Right lobe of liver (tissue), 4 donors: ENCODE measurements around the gene CFAP46.

ENCODE experiments used
- POLR2A ChIP-seq: fragments of 450-650 bp; IDR thresholded peaks from one replicate; pipeline ENCODE4 v1.6.1; 2017; ENCODE audit warnings: antibody characterized with exemption, mild to moderate bottlenecking
- TF ChIP-seq, protein P1 (sequence below), 4 donors: fragments of 200-600 bp in 3 of 4; fragments of 450-650 bp in 1 of 4; IDR thresholded peaks; one replicate each; pipeline versions ENCODE4 v1.5.1 to v1.8.0; 2016 to 2022; ENCODE audit warnings: antibody characterized with exemption in 4 of 4, mild to moderate bottlenecking in 2 of 4
- donor health status: DM: no; HTN: no; CAD: no.
- donor health status: DM: no; HTN: no; CAD: no.
- donor health status: DM: no; HTN: yes; CAD: no.

DNA sequence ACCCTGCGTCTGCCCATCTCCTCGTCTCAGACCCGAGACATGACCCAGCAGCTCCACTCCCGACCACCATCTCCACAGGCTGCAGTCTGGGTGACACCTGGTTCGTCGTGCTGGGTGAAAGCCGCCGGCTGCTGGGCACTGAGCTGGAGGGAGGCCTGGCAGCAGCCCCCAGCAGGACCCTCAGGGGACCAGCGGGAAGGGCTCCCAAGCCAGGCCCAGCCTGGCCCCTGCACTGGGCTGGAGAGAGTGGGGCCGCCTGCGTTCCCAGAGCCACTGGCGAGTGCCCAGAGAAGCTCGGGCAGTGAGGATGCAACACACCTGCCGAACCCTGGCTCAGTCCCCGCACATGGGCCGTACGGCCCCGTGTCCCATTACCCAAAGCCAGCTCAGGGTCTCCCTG, 21.3 kb downstream of the CFAP46 start:
- TF ChIP-seq, protein P1, sequence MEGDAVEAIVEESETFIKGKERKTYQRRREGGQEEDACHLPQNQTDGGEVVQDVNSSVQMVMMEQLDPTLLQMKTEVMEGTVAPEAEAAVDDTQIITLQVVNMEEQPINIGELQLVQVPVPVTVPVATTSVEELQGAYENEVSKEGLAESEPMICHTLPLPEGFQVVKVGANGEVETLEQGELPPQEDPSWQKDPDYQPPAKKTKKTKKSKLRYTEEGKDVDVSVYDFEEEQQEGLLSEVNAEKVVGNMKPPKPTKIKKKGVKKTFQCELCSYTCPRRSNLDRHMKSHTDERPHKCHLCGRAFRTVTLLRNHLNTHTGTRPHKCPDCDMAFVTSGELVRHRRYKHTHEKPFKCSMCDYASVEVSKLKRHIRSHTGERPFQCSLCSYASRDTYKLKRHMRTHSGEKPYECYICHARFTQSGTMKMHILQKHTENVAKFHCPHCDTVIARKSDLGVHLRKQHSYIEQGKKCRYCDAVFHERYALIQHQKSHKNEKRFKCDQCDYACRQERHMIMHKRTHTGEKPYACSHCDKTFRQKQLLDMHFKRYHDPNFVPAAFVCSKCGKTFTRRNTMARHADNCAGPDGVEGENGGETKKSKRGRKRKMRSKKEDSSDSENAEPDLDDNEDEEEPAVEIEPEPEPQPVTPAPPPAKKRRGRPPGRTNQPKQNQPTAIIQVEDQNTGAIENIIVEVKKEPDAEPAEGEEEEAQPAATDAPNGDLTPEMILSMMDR (IDR thresholded peaks at IDR 0.05): no peak
- no peak for TF ChIP-seq POLR2A
